ENCODE results near the gene KIAA1671.
"Not testable (repeated sequence)": the region's sequence is repeated elsewhere in the genome, so short reads cannot be mapped to it uniquely, and the experiment has no call there.

The KIAA1671 gene

DNA sequence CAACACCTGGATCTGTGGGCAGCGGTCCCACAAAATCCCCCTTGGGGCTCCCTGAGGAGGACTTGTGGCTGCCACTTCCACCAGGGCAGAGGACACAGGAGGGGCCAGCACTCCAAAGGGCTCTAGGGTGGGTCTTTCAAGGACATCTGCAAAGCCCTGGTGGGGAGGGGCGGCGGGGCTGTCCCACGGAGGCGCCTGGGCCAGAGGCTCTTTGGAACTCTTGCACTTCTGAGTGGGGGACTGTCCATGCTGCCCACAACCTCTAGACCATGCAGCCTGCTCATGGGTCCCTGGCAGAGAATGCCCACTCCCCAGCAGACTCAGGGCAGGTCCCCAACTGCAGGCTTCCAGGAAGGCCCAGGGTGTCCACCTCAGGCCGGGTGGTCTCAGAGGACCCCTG is 225.8 kb downstream of the KIAA1671 start:
- intact Hi-C loops (cut with micrococcal nuclease); H3K4me1 Mint-ChIP-seq (ENCODE audit: low read depth); H3K36me3 Mint-ChIP-seq (ENCODE audit: low read depth); H3K27me3 Mint-ChIP-seq; H3K27ac Mint-ChIP-seq: not testable (repeated sequence)
- Mint-ChIP-seq H3K4me3 (peak overlapping the region; percentile 44), H3K9me3 (peaks cover 11% of the 10 kb centered on the region)

DNA sequence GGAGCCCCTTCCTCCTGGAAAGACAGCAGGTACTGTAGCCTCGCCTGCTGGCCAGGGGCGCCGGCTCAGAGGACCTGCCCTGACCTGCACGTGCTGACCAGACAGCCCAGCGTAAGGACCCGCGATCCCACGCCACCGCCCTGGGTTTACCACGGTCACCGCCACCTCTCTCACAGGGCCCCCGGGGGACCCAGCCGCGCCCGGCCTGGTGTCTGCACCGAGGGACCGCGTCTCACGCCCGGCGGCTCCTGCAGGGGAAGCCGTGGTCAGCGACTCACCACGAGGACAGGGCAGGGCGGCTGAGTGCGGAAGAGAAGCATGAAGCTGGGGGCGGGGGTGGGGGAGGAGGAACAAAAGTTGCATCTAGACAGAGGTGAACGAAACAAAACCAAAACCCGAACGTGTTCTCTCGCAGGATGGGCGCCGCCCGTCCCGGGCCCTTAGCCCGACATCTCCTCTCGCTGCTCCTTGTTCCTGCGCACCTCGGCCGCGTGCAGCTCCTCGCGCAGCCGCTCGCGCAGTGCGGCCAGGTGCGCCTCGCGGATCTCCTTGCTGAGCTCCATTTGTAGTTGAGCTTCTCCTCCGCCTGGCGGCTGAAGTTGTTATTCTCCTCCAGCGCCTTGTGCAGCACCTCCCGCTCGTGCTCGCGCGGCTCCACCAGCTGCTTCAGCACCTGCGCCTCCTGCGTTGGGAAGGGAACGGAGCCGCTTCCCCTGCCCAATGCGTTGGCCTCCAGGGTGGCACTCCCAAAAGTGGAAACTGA is 226.5 kb downstream of the KIAA1671 start:
- H3K27ac Mint-ChIP-seq; H3K4me1 Mint-ChIP-seq (ENCODE audit: low read depth); H3K4me3 Mint-ChIP-seq; H3K27me3 Mint-ChIP-seq; intact Hi-C loops (cut with micrococcal nuclease); H3K36me3 Mint-ChIP-seq (ENCODE audit: low read depth): not testable (repeated sequence)
- peaks cover 11% of the 10 kb centered on the region for H3K9me3 Mint-ChIP-seq

DNA sequence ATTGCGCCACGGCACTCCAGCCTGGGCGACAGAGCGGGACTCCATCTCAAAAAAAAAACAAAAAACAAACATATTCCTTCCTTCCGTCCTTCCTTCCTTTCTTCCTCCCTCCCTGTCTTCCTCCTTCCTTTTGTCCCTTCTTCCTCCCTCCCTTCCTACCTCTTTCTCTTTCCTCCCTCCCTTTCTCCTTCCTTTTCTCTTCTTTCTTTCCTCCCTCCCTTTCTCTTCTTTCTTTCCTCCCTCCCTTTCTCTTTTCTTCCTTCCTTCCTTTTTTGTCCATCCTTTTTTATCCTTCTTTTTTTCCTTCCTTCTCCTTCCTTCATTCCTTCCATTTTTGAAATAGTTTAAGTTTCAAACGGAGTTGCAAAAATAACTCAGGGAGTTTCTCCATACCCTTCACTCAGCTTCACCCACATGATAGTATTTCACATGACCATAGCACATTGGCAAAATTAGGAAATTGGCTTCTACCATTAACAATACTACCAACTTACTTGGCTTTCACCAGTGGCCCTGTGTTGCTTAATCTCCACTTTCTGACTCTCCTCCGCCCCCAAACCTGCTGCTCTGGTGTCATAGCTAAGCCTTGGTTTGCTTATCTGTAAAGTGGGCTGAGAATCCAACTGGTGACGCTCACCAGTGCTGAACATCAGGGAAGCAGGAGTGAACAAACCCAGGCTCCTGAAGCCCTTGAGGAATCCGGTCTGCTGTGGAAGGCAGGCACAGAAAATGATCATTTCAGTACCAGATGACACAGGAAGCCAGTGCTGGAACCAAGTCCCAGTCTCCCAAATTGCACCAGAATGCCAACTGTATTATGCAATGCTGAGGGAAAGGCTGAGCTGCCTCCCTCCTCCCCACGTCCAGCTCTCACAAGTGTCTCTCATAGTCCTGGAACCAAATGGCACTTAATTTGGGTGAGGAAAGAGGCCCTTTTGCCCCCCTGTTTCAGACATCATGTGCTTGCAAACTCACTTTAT is 229.9 kb downstream of the KIAA1671 start:
- peaks cover 5% of the 10 kb centered on the region for H3K27me3 Mint-ChIP-seq
- no peaks in the 10 kb centered on the region for H3K36me3 Mint-ChIP-seq (ENCODE audit: low read depth)
- H3K9me3 Mint-ChIP-seq = peaks cover 11% of the 10 kb centered on the region
- intact Hi-C loops (cut with micrococcal nuclease) = no loop called here
- H3K4me1 Mint-ChIP-seq (ENCODE audit: low read depth) = no peaks in the 10 kb centered on the region
- H3K27ac Mint-ChIP-seq = no peak overlapping the region
- no peak overlapping the region for H3K4me3 Mint-ChIP-seq

DNA sequence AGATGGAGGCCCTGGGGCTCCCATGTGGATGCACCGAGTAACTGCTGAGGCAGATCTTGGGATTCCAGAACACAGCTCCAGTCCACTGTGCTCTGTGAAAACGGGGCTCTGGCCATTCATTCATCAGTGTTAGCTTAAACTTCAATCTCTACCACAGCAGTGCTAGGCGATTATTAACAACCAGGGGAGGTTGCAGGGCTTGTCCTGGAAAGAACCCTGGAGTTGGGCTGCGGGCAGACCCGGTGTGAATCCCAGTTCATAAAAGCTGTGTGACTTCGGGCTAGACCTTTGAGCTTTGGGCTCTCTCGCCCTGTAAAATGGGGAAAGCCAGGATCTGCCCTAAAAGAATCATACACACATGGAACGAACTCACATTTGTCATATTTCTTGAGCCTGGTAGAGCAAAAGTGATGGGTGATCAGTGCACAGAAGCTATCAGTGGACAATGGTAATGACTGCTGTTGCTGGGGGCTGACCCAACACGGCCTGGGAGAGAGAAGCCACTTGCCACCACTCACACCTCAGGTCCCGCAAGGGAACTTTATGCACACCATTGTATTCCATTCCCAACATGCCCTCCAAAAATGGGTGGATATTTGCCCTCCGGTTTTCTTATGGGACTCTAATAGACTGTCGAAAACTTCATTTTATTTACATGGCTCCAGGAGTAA is 231.6 kb downstream of the KIAA1671 start:
- H3K9me3 Mint-ChIP-seq = peaks cover 11% of the 10 kb centered on the region
- no peak overlapping the region for H3K4me3 Mint-ChIP-seq
- no peaks in the 10 kb centered on the region for H3K4me1 Mint-ChIP-seq (ENCODE audit: low read depth)
- no peak overlapping the region for H3K27ac Mint-ChIP-seq
- intact Hi-C loops (cut with micrococcal nuclease) = no loop called here
- no peaks in the 10 kb centered on the region for H3K36me3 Mint-ChIP-seq (ENCODE audit: low read depth)
- peaks cover 5% of the 10 kb centered on the region for H3K27me3 Mint-ChIP-seq

DNA sequence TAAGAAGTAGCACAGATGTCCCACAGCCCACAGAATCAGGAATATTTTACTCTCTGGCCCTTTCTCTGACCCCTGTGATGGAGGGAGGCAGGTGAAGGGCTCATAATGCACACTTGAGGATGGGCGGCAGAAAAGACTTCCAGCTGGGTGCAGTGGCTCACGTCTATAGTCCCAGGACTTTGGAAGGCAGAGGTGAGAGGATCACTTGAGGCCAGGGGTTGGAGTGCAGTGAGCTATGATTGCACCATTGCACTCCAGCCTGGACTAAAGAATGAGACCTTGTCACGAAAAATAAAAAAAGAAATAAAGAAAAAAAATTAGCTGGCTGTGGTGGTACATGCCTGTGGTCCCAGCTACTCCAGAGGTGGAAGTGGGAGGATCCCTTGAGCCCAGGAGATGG is 233.6 kb downstream of the KIAA1671 start:
- Mint-ChIP-seq H3K9me3 (no peaks in the 10 kb centered on the region), H3K27ac (no peak overlapping the region), H3K4me1 (ENCODE audit: low read depth) (no peaks in the 10 kb centered on the region), H3K27me3 (peaks cover 2% of the 10 kb centered on the region), H3K36me3 (ENCODE audit: low read depth) (no peaks in the 10 kb centered on the region), H3K4me3 (no peak overlapping the region)
- intact Hi-C loops (cut with micrococcal nuclease) = no loop called here

DNA sequence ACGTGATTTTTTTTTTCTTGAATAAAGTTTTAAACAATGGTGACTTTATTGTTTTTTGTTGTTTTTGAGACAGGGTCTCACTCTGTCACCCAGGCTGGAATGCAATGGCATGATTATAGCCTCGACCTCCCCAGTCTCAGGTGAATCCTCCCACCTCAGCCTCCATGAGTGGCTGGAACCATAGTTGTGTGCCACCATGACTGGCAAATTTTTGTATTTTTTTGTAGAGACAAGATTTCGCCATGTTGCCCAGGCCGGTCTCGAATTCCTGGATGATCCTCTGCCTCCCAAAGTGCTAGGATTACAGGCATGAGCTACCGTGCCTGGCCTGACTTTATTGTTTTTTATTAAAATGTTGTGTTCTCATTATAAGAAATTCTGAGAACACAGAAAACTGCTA is 235.0 kb downstream of the KIAA1671 start:
- intact Hi-C loops (cut with micrococcal nuclease) = no loop called here
- Mint-ChIP-seq H3K27me3 (no peaks in the 10 kb centered on the region), H3K36me3 (ENCODE audit: low read depth) (no peaks in the 10 kb centered on the region), H3K27ac (no peak overlapping the region), H3K4me3 (no peak overlapping the region), H3K9me3 (no peaks in the 10 kb centered on the region), H3K4me1 (ENCODE audit: low read depth) (no peaks in the 10 kb centered on the region)

DNA sequence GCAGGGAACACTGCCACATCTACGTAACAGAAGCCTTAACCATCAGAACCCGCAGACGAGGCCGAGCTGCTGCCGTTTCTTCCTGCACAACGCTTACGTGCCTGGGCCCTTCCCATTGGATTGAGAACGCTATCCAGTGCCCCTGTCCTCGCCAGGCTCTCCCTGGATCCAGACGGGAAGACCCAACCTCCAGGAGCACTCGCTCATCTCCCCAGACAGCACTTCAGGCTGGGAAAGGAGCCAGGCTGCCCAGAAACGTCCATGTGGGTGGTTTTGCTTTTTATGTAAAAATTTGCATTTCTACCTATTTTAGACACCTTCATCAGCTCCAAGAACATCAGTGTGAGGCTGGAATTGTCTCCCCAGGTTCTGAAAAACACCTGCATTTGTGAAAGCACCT is 239.9 kb downstream of the KIAA1671 start:
- no peaks in the 10 kb centered on the region for H3K9me3 Mint-ChIP-seq
- H3K4me1 Mint-ChIP-seq (ENCODE audit: low read depth) = no peaks in the 10 kb centered on the region
- no peaks in the 10 kb centered on the region for H3K27me3 Mint-ChIP-seq
- H3K4me3 Mint-ChIP-seq = no peak overlapping the region
- no peak overlapping the region for H3K27ac Mint-ChIP-seq
- intact Hi-C loops (cut with micrococcal nuclease) = no loop called here
- H3K36me3 Mint-ChIP-seq (ENCODE audit: low read depth) = no peaks in the 10 kb centered on the region

DNA sequence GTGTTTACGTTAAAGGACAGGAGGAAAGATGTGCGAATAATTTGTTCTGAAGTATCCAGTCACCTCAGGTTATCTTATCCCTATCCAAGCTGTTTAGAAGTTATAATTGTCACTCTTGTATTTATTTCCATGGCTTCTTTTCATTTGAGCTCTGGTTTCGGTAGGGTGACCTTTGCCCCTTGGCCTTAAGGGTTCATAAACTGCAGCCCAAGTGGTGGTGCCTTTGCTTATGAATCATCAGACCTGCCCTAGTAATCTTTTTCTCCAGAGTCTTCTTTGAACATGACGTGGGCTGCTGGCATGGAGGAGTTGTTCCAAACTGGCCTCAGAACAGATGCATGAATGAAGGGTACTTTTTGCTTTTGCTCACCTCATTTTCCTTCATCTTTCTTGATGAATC is 240.6 kb downstream of the KIAA1671 start:
- Mint-ChIP-seq H3K36me3 (ENCODE audit: low read depth) (no peaks in the 10 kb centered on the region), H3K27me3 (no peaks in the 10 kb centered on the region), H3K4me1 (ENCODE audit: low read depth) (no peaks in the 10 kb centered on the region), H3K4me3 (no peak overlapping the region), H3K9me3 (no peaks in the 10 kb centered on the region), H3K27ac (no peak overlapping the region)
- intact Hi-C loops (cut with micrococcal nuclease) = no loop called here

DNA sequence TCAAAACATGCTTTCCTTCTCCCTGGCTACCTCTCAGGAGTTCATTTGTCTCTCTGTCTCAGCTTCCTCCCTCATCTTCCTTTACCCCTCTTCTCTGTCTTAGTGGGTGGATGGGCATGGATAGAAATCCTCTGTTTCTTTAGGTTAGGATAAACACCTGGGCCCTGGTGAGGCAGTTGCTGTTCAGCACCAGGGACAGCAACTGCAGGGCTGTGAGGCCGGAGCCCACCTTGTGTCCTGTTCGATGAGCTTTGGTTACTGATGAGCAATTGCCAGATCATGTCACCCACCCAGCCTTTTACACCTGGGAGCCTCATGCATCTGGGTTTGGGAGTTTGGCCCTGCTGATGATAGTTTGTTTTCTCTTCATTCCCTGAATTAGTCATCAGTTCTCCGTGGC is 241.0 kb downstream of the KIAA1671 start:
- intact Hi-C loops (cut with micrococcal nuclease) = no loop called here
- H3K4me3 Mint-ChIP-seq = no peak overlapping the region
- no peaks in the 10 kb centered on the region for H3K27me3 Mint-ChIP-seq
- H3K36me3 Mint-ChIP-seq (ENCODE audit: low read depth) = no peaks in the 10 kb centered on the region
- no peaks in the 10 kb centered on the region for H3K4me1 Mint-ChIP-seq (ENCODE audit: low read depth)
- no peaks in the 10 kb centered on the region for H3K9me3 Mint-ChIP-seq
- no peak overlapping the region for H3K27ac Mint-ChIP-seq

DNA sequence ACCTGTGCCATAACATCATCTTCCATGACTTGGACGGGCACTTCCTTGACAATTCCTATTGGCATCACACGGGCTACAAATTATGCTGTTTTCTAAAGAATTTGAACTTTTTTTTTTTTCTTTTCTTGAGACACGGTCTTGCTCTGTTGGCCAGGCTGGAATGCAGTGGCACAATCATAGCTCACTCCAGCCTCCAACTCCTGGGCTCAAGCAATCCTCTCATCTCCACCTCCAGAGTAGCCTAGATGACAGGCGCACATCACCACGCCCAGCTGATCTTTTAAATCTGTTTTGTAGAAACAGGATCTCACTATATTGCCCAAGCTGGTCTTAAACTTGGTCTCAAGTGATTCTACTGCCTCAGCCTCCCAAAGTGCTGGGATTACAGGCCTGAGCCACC is 243.8 kb downstream of the KIAA1671 start:
- H3K9me3 Mint-ChIP-seq = no peaks in the 10 kb centered on the region
- H3K27ac Mint-ChIP-seq = no peak overlapping the region
- H3K36me3 Mint-ChIP-seq (ENCODE audit: low read depth) = no peaks in the 10 kb centered on the region
- intact Hi-C loops (cut with micrococcal nuclease) = no loop called here
- H3K27me3 Mint-ChIP-seq = no peaks in the 10 kb centered on the region
- no peak overlapping the region for H3K4me3 Mint-ChIP-seq
- H3K4me1 Mint-ChIP-seq (ENCODE audit: low read depth) = no peaks in the 10 kb centered on the region

DNA sequence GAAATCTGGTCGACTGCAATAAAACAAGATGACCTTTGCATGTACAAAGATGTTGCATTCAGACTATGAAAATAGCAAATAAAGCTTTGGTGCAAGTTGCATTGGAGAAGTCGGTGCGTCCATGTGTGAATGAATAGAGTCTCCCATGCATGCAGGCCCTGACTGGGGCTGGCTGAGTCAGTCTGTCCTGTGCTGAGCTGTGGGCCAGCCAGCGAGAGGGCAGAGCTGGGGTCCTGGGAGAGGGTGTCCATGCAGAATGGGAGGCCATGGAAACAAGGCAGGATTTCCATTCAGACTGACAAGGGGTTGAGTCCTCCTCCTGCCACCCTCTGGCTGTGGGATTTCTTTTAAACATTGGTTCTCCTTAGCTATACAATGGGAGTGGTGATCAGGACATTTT is 244.8 kb downstream of the KIAA1671 start:
- intact Hi-C loops (cut with micrococcal nuclease) = no loop called here
- Mint-ChIP-seq H3K27me3 (no peaks in the 10 kb centered on the region), H3K27ac (no peak overlapping the region), H3K4me1 (ENCODE audit: low read depth) (no peaks in the 10 kb centered on the region), H3K9me3 (no peaks in the 10 kb centered on the region), H3K4me3 (no peak overlapping the region), H3K36me3 (ENCODE audit: low read depth) (no peaks in the 10 kb centered on the region)

DNA sequence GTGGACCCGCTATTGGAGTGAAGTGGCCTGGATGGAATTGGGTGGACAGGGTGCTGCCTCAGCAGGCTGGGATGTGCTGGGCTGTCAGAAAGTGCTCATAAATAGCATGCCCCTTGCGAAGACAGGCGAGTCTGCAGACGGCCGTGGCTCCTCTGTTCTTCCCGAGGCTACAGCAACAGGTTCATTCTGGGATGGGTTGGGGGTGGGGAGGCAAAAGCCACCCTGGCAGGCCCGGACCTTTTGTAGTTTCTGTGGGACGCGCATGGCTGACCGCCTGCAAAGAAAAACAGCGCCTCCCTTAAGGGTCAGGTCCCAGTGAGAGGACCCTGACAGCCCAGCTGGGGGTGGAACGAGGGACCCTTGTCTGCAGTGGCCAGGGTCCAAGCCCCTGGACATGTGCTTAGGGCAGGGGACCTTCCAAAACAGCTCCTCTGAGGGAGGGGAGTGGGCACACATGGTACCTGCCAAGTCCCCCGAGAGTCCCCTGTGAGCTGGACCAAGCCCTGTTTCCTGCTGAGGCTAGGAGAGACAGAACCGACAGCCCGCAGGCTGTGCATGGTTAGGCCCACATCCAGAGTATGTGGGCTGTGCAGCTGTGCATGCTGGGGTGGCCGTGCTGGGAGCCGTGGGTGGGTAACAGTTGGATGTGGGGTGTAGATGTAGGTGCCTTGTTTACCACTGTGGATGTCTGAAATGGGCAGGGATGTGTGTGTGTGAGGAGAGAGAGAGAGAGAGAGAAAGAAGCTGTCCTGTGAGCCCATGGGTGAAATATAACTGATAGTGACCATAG is 247.4 kb downstream of the KIAA1671 start, which contains the start of gene CRYBB3:
CRYBB3 (plus strand) TSS at position 128 of the 790 bp plus-strand sequence. CDS start 1,539 bp downstream, outside the sequence.
- no peak within 1 kb of the TSS for H3K27ac Mint-ChIP-seq
- no peaks in the 10 kb centered on the region for H3K4me1 Mint-ChIP-seq (ENCODE audit: low read depth)
- no peaks in the 10 kb centered on the region for H3K27me3 Mint-ChIP-seq
- intact Hi-C loops (cut with micrococcal nuclease) = loop anchor here (5.0 kb wide), 1 partner anchor 577 kb away; no protein-coding TSS in a partner anchor
- H3K36me3 Mint-ChIP-seq (ENCODE audit: low read depth) = no peaks in the 10 kb centered on the region
- no peaks in the 10 kb centered on the region for H3K9me3 Mint-ChIP-seq
- no peak within 1 kb of the TSS for H3K4me3 Mint-ChIP-seq

DNA sequence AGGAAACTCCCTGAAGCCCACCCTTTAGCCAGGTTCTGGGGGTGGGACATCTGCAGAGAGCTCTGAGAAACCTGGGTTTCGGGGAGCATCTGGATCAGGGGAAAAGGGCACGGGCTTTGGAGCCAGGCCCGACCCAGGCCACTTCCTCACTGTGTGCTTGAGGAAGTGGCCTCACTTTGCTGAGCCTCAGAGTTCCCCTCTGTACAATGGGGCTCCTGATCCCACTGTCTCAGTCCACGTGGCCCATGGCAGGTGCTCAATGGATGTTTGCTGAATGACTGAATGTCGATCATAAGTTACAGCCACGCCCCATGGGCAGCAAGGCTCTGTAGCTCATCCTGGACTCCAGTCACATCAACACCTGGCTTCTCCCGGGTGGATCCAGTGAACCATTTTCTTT is 248.5 kb downstream of the KIAA1671 start:
- intact Hi-C loops (cut with micrococcal nuclease) = loop anchor here (5.0 kb wide), 1 partner anchor 576 kb away; no protein-coding TSS in a partner anchor
- H3K27ac Mint-ChIP-seq = no peak overlapping the region
- H3K36me3 Mint-ChIP-seq (ENCODE audit: low read depth) = no peaks in the 10 kb centered on the region
- H3K9me3 Mint-ChIP-seq = no peaks in the 10 kb centered on the region
- H3K27me3 Mint-ChIP-seq = no peaks in the 10 kb centered on the region
- no peaks in the 10 kb centered on the region for H3K4me1 Mint-ChIP-seq (ENCODE audit: low read depth)
- no peak overlapping the region for H3K4me3 Mint-ChIP-seq

All from dendritic cell treated with granulocyte-macrophage colony-stimulating factor and Interleukin-4, amounts not matched to agents 40 ng/mL and 50 ng/mL, for 4 days (primary cell).